ENCODE measurements around the gene ARHGAP9.

DNA sequence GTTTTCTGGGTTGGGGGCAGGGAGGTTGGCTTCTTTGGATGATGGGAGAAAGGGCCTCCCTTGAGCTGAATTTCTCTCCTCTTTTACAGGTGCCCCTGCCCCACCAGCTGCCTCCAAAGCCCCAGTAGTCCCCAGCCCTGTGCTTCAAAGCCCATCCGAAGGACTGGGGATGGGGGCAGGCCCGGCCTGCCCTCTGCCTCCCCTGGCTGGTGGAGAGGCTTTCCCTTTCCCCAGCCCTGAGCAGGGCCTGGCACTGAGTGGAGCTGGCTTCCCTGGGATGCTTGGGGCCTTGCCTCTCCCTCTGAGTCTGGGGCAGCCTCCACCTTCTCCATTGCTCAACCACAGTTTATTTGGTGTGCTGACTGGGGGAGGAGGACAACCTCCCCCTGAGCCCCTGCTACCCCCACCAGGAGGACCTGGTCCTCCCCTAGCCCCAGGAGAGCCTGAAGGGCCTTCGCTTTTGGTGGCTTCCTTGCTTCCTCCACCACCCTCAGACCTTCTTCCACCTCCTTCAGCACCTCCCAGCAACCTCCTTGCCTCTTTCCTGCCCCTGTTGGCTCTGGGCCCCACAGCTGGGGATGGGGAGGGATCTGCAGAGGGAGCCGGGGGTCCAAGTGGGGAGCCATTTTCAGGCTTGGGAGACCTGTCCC, 46.9 kb upstream of the ARHGAP9 start:
- TF ChIP-seq YY1 (IDR thresholded peaks at IDR 0.05; ENCODE audit: insufficient read depth, insufficient read length), result no peak
- TF ChIP-seq SUZ12 (IDR thresholded peaks at IDR 0.05; ENCODE audit: extremely low read depth, insufficient read depth, insufficient read length), result no peak
